ENCODE measurements around the gene ZBTB20. TPM values are rescaled to one million over a fixed set of nuclear protein-coding genes. Genes with fewer than 3 reads are reported as not detected.

The ZBTB20 gene
- total and polyA plus RNA-seq, 2 donors (not counting 1 experiment from before 2014, with no cell fraction given): 4.0 to 123 TPM

DNA sequence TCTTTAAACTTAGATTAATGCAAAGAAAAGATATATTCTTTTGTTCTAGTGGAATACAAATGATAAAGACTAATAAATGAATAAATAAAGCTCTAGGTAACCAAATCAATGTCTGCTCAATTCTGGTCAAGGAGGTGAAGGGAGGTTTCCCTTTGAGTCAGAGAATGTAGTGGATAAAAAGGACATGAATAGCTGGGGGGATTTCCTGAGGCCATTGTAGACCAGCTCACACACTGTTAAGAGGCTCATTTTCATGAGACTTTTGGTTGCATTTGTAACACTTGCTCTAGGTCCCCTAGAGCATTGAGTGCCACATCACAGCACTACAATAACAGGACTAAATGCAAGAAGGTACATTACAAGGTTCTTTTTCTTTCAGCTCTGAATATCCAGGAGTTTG is 682.5 kb downstream of the ZBTB20 start:
- DNase-seq (peak; percentile 31), ATAC-seq (ENCODE audit: low read depth) (peak; percentile 66)
- H3K79me2 ChIP-seq (ENCODE audit: control insufficient read depth, insufficient read depth, low read length): no peaks in the 10 kb centered on the region
- Mint-ChIP-seq H3K27ac (no peak overlapping the region), H3K27me3 (no peaks in the 10 kb centered on the region), H3K9me3 (ENCODE audit: insufficient read depth) (no peaks in the 10 kb centered on the region), H3K4me3 (no peak overlapping the region), H3K4me1 (peaks cover 25% of the 10 kb centered on the region)
- H3K4me2 ChIP-seq (replicated peaks; ENCODE audit: low read depth, low read length, poor library complexity, severe bottlenecking): no peak overlapping the region
- ChIA-PET POLR2A (interaction anchor here (0.6 kb wide), 1 partner anchor 630 kb away, joined by 5 read pairs; no protein-coding TSS in a partner anchor), CTCF (interaction anchor here (0.8 to 3.4 kb wide), 6 partner anchors 9 to 174 kb away, joined by 3 to 12 read pairs (median 3); no protein-coding TSS in a partner anchor)
- peaks cover 11 to 15% of the 10 kb centered on the region in 2 donors for H3K4me1 ChIP-seq (ENCODE audit: control insufficient read depth in 2 of 2, insufficient read depth in 2 of 2, low read length in 2 of 2)
- H2AFZ ChIP-seq (ENCODE audit: insufficient read depth, low read depth, low read length, poor library complexity, severe bottlenecking): no peak overlapping the region
- peaks cover 0 to 3% of the 10 kb centered on the region in 2 experiments for H3K36me3 ChIP-seq (replicated peaks in 1 of 2; ENCODE audit: control extremely low read depth in 1 of 2, control insufficient read depth in 1 of 2, extremely low read depth in 1 of 2, insufficient read depth in 2 of 2, low read length in 1 of 2)
- intact Hi-C loops (cut with micrococcal nuclease): no loop called here
- H4K20me1 ChIP-seq (ENCODE audit: control insufficient read depth, insufficient read depth, low read length, poor library complexity, severe bottlenecking): no peaks in the 10 kb centered on the region
- H3K27ac ChIP-seq (ENCODE audit: low read length in 2 of 2): no peak overlapping the region
- H3K27me3 ChIP-seq (replicated peaks in 1 of 4; ENCODE audit: control extremely low read depth in 1 of 4, control insufficient read depth in 3 of 4, insufficient read depth in 4 of 4, low read length in 3 of 4): no peaks in the 10 kb centered on the region
- H3K9ac ChIP-seq (ENCODE audit: low read length): no peak overlapping the region
- peaks cover 0 to 1% (median 0%) of the 10 kb centered on the region in 3 donors for H3K9me3 ChIP-seq (ENCODE audit: control extremely low read depth in 1 of 3, control insufficient read depth in 2 of 3, insufficient read depth in 1 of 3, low read length in 2 of 3)
- TF ChIP-seq, protein P1, sequence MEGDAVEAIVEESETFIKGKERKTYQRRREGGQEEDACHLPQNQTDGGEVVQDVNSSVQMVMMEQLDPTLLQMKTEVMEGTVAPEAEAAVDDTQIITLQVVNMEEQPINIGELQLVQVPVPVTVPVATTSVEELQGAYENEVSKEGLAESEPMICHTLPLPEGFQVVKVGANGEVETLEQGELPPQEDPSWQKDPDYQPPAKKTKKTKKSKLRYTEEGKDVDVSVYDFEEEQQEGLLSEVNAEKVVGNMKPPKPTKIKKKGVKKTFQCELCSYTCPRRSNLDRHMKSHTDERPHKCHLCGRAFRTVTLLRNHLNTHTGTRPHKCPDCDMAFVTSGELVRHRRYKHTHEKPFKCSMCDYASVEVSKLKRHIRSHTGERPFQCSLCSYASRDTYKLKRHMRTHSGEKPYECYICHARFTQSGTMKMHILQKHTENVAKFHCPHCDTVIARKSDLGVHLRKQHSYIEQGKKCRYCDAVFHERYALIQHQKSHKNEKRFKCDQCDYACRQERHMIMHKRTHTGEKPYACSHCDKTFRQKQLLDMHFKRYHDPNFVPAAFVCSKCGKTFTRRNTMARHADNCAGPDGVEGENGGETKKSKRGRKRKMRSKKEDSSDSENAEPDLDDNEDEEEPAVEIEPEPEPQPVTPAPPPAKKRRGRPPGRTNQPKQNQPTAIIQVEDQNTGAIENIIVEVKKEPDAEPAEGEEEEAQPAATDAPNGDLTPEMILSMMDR (IDR thresholded peaks at IDR 0.05): no peak
- no peak for TF ChIP-seq EZH2 (IDR thresholded peaks at IDR 0.05; ENCODE audit: borderline replicate concordance, insufficient read depth, low read depth, low read length, poor library complexity, severe bottlenecking)
- H3K4me3 ChIP-seq (ENCODE audit: control extremely low read depth in 1 of 5, extremely low read depth in 1 of 5, insufficient read depth in 1 of 5, low read depth in 2 of 5, low read length in 4 of 5): no peak overlapping the region

DNA sequence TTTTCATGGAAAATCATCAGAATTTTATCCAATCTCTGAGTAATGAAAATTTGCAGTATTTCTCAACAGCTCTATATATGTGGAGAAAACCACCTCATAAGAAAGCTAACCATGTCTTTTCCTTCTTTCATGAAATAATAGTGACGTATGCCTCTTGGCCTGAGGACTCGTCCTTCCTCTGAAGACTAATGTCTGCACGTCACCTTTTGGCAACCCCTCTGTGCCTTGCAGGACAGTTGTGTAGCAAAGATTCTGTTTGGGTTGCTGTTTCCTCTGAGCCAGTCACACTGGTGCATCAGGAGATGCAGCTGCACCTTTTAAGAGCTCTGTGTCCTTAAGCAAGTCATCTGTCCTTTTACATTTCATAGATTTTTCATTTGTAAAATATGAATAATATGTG is 684.3 kb downstream of the ZBTB20 start:
- Mint-ChIP-seq H3K27ac (no peak overlapping the region), H3K27me3 (no peaks in the 10 kb centered on the region), H3K4me3 (no peak overlapping the region), H3K9me3 (ENCODE audit: insufficient read depth) (no peaks in the 10 kb centered on the region), H3K4me1 (peaks cover 36% of the 10 kb centered on the region)
- peaks cover 0 to 1% (median 0%) of the 10 kb centered on the region in 3 donors for H3K9me3 ChIP-seq (ENCODE audit: control extremely low read depth in 1 of 3, control insufficient read depth in 2 of 3, insufficient read depth in 1 of 3, low read length in 2 of 3)
- H4K20me1 ChIP-seq (ENCODE audit: control insufficient read depth, insufficient read depth, low read length, poor library complexity, severe bottlenecking): no peaks in the 10 kb centered on the region
- no peak for DNase-seq
- H3K36me3 ChIP-seq (replicated peaks in 1 of 2; ENCODE audit: control extremely low read depth in 1 of 2, control insufficient read depth in 1 of 2, extremely low read depth in 1 of 2, insufficient read depth in 2 of 2, low read length in 1 of 2): peaks cover 0 to 3% of the 10 kb centered on the region in 2 experiments
- H2AFZ ChIP-seq (ENCODE audit: insufficient read depth, low read depth, low read length, poor library complexity, severe bottlenecking): no peak overlapping the region
- intact Hi-C loops (cut with micrococcal nuclease): no loop called here
- H3K79me2 ChIP-seq (ENCODE audit: control insufficient read depth, insufficient read depth, low read length): no peaks in the 10 kb centered on the region
- no peak overlapping the region for H3K4me3 ChIP-seq (ENCODE audit: control extremely low read depth in 1 of 5, extremely low read depth in 1 of 5, insufficient read depth in 1 of 5, low read depth in 2 of 5, low read length in 4 of 5)
- H3K9ac ChIP-seq (ENCODE audit: low read length): no peak overlapping the region
- no peak overlapping the region for H3K27ac ChIP-seq (ENCODE audit: low read length in 2 of 2)
- CTCF ChIA-PET: interaction anchor here (1.2 to 3.4 kb wide), 2 partner anchors 10 to 44 kb away, joined by 6 to 12 read pairs; no protein-coding TSS in a partner anchor
- peaks cover 11 to 18% of the 10 kb centered on the region in 2 donors for H3K4me1 ChIP-seq (ENCODE audit: control insufficient read depth in 2 of 2, insufficient read depth in 2 of 2, low read length in 2 of 2)
- WGBS (ENCODE audit: insufficient coverage): 80% methylated on average over 1 of the region's 3 CpGs
- POLR2A ChIA-PET: interaction anchor here (0.6 kb wide), 1 partner anchor 195 kb away, joined by 8 read pairs; no protein-coding TSS in a partner anchor
- no peaks in the 10 kb centered on the region for H3K27me3 ChIP-seq (replicated peaks in 1 of 4; ENCODE audit: control extremely low read depth in 1 of 4, control insufficient read depth in 3 of 4, insufficient read depth in 4 of 4, low read length in 3 of 4)
- H3K4me2 ChIP-seq (replicated peaks; ENCODE audit: low read depth, low read length, poor library complexity, severe bottlenecking): no peak overlapping the region
- no peak for TF ChIP-seq EZH2 (IDR thresholded peaks at IDR 0.05; ENCODE audit: borderline replicate concordance, insufficient read depth, low read depth, low read length, poor library complexity, severe bottlenecking)
- TF ChIP-seq, protein P1 (IDR thresholded peaks at IDR 0.05): no peak
- ATAC-seq (ENCODE audit: low read depth): no peak

Data from B cell (primary cell).